HG02678 (cell line): ENCODE data around the gene PODN.

Experiments
- ATAC-seq: cut with Tn5 transposase; IDR thresholded peaks from one replicate; pipeline ENCODE4 v1.9.1; 2021; ENCODE audit warnings: mild to moderate bottlenecking, moderate library complexity; ENCODE audit not compliant: unreplicated experiment

The PODN gene

GRCh38 chr1:53073868-53074311, 11.9 kb downstream of the PODN start:
- no peak for ATAC-seq

- no peak for ATAC-seq
Measured at GRCh38 chr1:53074313-53075154, 12.5 kb downstream of the PODN start.

- ATAC-seq, result no peak
Measured at GRCh38 chr1:53075206-53075605, 13.2 kb downstream of the PODN start.

- no peak for ATAC-seq
Measured at GRCh38 chr1:53075761-53076163, 13.7 kb downstream of the PODN start.

GRCh38 chr1:53076165-53076564, 14.2 kb downstream of the PODN start:
- ATAC-seq, result no peak

GRCh38 chr1:53076721-53077598, 14.9 kb downstream of the PODN start:
- ATAC-seq, result no peak

GRCh38 chr1:53077599-53077965, 15.6 kb downstream of the PODN start:
- no peak for ATAC-seq

GRCh38 chr1:53078333-53079101, 16.5 kb downstream of the PODN start:
- ATAC-seq, result no peak

- no peak for ATAC-seq
Measured at GRCh38 chr1:53079251-53079650, 17.2 kb downstream of the PODN start.

GRCh38 chr1:53080041-53080440, 18.0 kb downstream of the PODN start:
- no peak for ATAC-seq

- ATAC-seq, result no peak
Measured at GRCh38 chr1:53080769-53081168, 18.8 kb downstream of the PODN start.

- no peak for ATAC-seq
Measured at GRCh38 chr1:53081384-53082066, 19.5 kb downstream of the PODN start.

GRCh38 chr1:53082826-53083455, 20.9 kb downstream of the PODN start:
- ATAC-seq, result no peak

- no peak for ATAC-seq
Measured at GRCh38 chr1:53083636-53084588, 21.9 kb downstream of the PODN start.

- no peak for ATAC-seq
Measured at GRCh38 chr1:53084589-53084971, 22.6 kb downstream of the PODN start.

GRCh38 chr1:53085405-53085804, 23.4 kb downstream of the PODN start:
- no peak for ATAC-seq

- no peak for ATAC-seq
Measured at GRCh38 chr1:53086491-53087070, 24.6 kb downstream of the PODN start.
